Fibroblast of villous mesenchyme (primary cell): ENCODE measurements around the gene CLK4. TPM values are rescaled to one million over a fixed set of nuclear protein-coding genes. Genes with fewer than 3 reads are reported as not detected.

Source experiments
- DNase-seq: peaks from one replicate; pipeline ENCODE4 v3.0.0-alpha.2; 2010; ENCODE audit warnings: low read depth
- H3K4me3 ChIP-seq: 2 replicates; pipeline ENCODE4 v1.5.1; 2011; ENCODE audit warnings: low read depth, mild to moderate bottlenecking, low read length
- CTCF ChIP-seq: IDR thresholded peaks from 2 replicates; pipeline ENCODE4 v1.5.1; 2012; ENCODE audit warnings: low read depth, mild to moderate bottlenecking, low read length; ENCODE audit not compliant: insufficient read depth
- total RNA-seq: library from RNA; depleted of rRNA; stranded (reverse); fragments of >200 nt; gene quantifications from 2 replicates; pipeline ENCODE4 v1.2.3, GENCODE V29; 2012

CLK4 gene
- total RNA-seq, 1 donor = 26.3 TPM

- TF ChIP-seq CTCF = no peak
- DNase-seq = no peak
Measured at GRCh38 chr5:178640331-178641045, 13.6 kb upstream of the CLK4 start.

GRCh38 chr5:178637356-178638074 is 10.7 kb upstream of the CLK4 start:
- TF ChIP-seq CTCF = no peak
- no peak for DNase-seq
- no peak overlapping the region for H3K4me3 ChIP-seq

More at GRCh38 chr5:178640331-178641045, 13.6 kb upstream of the CLK4 start:
- H3K4me3 ChIP-seq = no peak overlapping the region

- H3K4me3 ChIP-seq = no peak overlapping the region
- no peak for TF ChIP-seq CTCF
- no peak for DNase-seq
Measured at GRCh38 chr5:178632285-178632684, 5.4 kb upstream of the CLK4 start.

GRCh38 chr5:178630951-178631350 is 4.1 kb upstream of the CLK4 start:
- TF ChIP-seq CTCF = no peak
- no peak for DNase-seq

GRCh38 chr5:178630475-178630930 is 3.7 kb upstream of the CLK4 start:
- no peak for TF ChIP-seq CTCF
- H3K4me3 ChIP-seq = no peak overlapping the region
- peak; percentile 14 for DNase-seq

More at GRCh38 chr5:178630951-178631350, 4.1 kb upstream of the CLK4 start:
- no peak overlapping the region for H3K4me3 ChIP-seq

- no peak for TF ChIP-seq CTCF
- DNase-seq = no peak
Measured at GRCh38 chr5:178627259-178627598, 379 bp upstream of the CLK4 start.

More at GRCh38 chr5:178627259-178627598, 379 bp upstream of the CLK4 start:
- peak overlapping the region; percentile 82 for H3K4me3 ChIP-seq
